ENCODE measurements around the gene ATAD5. TPM values are rescaled to one million over a fixed set of nuclear protein-coding genes. Genes with fewer than 3 reads are reported as not detected.

Gene ATAD5
- total RNA-seq, 1 experiment from 2014 or later: 26.0 TPM

DNA sequence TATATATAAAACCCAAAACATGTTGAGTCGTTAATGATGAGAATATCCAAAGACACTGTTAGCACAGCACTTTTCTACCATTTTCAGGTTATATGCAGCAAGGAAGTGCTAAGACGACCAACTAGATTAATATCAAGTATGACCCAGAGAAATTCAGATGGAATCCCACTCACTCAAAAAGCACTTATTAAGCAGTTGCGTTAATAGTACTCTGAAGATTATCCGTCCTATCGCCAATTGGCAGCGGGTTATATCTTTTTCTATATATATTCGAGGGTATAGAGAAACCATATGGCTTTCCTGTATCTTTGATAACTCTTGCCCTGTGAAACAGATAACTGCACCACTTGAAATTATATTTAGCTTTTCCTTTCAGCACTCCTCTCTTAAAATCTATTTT is 8.3 kb upstream of the ATAD5 start:
- ATAC-seq: no peak
- H3K4me1 Mint-ChIP-seq: peaks cover 28% of the 10 kb centered on the region
- ChIA-PET POLR2A (interaction anchor here (1.2 kb wide), 1 partner anchor 26 kb away, joined by 4 read pairs; no protein-coding TSS in a partner anchor), CTCF (interaction anchor here (2.4 kb wide), 1 partner anchor 346 kb away, joined by 9 read pairs; the partner anchor contains the start of gene GOSR1)
- H3K36me3 Mint-ChIP-seq: peaks cover 8% of the 10 kb centered on the region
- peaks cover 6% of the 10 kb centered on the region for H3K27me3 Mint-ChIP-seq (ENCODE audit: low read depth)
- H3K9me3 Mint-ChIP-seq: no peaks in the 10 kb centered on the region
- TF ChIP-seq ZSCAN18 (CRISPR knock-in tag; IDR thresholded peaks at IDR 0.05): no peak
- no peak for TF ChIP-seq PRRX2 (CRISPR knock-in tag; IDR thresholded peaks at IDR 0.05)
- TF ChIP-seq FOXJ3 (CRISPR knock-in tag; IDR thresholded peaks at IDR 0.05; ENCODE audit: borderline replicate concordance): no peak
- TF ChIP-seq PREB (CRISPR knock-in tag; IDR thresholded peaks at IDR 0.05; ENCODE audit: borderline replicate concordance): no peak
- no peak for TF ChIP-seq JUN (CRISPR knock-in tag; IDR thresholded peaks at IDR 0.05)
- no peak for TF ChIP-seq ZNF416 (CRISPR knock-in tag; IDR thresholded peaks at IDR 0.05)
- TF ChIP-seq, protein P1, sequence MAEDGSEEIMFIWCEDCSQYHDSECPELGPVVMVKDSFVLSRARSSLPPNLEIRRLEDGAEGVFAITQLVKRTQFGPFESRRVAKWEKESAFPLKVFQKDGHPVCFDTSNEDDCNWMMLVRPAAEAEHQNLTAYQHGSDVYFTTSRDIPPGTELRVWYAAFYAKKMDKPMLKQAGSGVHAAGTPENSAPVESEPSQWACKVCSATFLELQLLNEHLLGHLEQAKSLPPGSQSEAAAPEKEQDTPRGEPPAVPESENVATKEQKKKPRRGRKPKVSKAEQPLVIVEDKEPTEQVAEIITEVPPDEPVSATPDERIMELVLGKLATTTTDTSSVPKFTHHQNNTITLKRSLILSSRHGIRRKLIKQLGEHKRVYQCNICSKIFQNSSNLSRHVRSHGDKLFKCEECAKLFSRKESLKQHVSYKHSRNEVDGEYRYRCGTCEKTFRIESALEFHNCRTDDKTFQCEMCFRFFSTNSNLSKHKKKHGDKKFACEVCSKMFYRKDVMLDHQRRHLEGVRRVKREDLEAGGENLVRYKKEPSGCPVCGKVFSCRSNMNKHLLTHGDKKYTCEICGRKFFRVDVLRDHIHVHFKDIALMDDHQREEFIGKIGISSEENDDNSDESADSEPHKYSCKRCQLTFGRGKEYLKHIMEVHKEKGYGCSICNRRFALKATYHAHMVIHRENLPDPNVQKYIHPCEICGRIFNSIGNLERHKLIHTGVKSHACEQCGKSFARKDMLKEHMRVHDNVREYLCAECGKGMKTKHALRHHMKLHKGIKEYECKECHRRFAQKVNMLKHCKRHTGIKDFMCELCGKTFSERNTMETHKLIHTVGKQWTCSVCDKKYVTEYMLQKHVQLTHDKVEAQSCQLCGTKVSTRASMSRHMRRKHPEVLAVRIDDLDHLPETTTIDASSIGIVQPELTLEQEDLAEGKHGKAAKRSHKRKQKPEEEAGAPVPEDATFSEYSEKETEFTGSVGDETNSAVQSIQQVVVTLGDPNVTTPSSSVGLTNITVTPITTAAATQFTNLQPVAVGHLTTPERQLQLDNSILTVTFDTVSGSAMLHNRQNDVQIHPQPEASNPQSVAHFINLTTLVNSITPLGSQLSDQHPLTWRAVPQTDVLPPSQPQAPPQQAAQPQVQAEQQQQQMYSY (CRISPR knock-in tag; IDR thresholded peaks at IDR 0.05): no peak
- TF ChIP-seq, protein P2, sequence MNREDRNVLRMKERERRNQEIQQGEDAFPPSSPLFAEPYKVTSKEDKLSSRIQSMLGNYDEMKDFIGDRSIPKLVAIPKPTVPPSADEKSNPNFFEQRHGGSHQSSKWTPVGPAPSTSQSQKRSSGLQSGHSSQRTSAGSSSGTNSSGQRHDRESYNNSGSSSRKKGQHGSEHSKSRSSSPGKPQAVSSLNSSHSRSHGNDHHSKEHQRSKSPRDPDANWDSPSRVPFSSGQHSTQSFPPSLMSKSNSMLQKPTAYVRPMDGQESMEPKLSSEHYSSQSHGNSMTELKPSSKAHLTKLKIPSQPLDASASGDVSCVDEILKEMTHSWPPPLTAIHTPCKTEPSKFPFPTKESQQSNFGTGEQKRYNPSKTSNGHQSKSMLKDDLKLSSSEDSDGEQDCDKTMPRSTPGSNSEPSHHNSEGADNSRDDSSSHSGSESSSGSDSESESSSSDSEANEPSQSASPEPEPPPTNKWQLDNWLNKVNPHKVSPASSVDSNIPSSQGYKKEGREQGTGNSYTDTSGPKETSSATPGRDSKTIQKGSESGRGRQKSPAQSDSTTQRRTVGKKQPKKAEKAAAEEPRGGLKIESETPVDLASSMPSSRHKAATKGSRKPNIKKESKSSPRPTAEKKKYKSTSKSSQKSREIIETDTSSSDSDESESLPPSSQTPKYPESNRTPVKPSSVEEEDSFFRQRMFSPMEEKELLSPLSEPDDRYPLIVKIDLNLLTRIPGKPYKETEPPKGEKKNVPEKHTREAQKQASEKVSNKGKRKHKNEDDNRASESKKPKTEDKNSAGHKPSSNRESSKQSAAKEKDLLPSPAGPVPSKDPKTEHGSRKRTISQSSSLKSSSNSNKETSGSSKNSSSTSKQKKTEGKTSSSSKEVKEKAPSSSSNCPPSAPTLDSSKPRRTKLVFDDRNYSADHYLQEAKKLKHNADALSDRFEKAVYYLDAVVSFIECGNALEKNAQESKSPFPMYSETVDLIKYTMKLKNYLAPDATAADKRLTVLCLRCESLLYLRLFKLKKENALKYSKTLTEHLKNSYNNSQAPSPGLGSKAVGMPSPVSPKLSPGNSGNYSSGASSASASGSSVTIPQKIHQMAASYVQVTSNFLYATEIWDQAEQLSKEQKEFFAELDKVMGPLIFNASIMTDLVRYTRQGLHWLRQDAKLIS (CRISPR knock-in tag; IDR thresholded peaks at IDR 0.05; ENCODE audit: borderline replicate concordance): no peak
- TF ChIP-seq, protein P3, sequence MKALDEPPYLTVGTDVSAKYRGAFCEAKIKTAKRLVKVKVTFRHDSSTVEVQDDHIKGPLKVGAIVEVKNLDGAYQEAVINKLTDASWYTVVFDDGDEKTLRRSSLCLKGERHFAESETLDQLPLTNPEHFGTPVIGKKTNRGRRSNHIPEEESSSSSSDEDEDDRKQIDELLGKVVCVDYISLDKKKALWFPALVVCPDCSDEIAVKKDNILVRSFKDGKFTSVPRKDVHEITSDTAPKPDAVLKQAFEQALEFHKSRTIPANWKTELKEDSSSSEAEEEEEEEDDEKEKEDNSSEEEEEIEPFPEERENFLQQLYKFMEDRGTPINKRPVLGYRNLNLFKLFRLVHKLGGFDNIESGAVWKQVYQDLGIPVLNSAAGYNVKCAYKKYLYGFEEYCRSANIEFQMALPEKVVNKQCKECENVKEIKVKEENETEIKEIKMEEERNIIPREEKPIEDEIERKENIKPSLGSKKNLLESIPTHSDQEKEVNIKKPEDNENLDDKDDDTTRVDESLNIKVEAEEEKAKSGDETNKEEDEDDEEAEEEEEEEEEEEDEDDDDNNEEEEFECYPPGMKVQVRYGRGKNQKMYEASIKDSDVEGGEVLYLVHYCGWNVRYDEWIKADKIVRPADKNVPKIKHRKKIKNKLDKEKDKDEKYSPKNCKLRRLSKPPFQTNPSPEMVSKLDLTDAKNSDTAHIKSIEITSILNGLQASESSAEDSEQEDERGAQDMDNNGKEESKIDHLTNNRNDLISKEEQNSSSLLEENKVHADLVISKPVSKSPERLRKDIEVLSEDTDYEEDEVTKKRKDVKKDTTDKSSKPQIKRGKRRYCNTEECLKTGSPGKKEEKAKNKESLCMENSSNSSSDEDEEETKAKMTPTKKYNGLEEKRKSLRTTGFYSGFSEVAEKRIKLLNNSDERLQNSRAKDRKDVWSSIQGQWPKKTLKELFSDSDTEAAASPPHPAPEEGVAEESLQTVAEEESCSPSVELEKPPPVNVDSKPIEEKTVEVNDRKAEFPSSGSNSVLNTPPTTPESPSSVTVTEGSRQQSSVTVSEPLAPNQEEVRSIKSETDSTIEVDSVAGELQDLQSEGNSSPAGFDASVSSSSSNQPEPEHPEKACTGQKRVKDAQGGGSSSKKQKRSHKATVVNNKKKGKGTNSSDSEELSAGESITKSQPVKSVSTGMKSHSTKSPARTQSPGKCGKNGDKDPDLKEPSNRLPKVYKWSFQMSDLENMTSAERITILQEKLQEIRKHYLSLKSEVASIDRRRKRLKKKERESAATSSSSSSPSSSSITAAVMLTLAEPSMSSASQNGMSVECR (CRISPR knock-in tag; IDR thresholded peaks at IDR 0.05; ENCODE audit: borderline replicate concordance): no peak
- TF ChIP-seq CREM (CRISPR knock-in tag; IDR thresholded peaks at IDR 0.05): no peak
- TF ChIP-seq, protein P4, sequence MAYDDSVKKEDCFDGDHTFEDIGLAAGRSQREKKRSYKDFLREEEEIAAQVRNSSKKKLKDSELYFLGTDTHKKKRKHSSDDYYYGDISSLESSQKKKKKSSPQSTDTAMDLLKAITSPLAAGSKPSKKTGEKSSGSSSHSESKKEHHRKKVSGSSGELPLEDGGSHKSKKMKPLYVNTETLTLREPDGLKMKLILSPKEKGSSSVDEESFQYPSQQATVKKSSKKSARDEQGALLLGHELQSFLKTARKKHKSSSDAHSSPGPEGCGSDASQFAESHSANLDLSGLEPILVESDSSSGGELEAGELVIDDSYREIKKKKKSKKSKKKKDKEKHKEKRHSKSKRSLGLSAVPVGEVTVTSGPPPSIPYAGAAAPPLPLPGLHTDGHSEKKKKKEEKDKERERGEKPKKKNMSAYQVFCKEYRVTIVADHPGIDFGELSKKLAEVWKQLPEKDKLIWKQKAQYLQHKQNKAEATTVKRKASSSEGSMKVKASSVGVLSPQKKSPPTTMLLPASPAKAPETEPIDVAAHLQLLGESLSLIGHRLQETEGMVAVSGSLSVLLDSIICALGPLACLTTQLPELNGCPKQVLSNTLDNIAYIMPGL (CRISPR knock-in tag; IDR thresholded peaks at IDR 0.05): no peak
- TF ChIP-seq ZMAT4 (CRISPR knock-in tag; IDR thresholded peaks at IDR 0.05): no peak
- TF ChIP-seq NR1H2 (CRISPR knock-in tag; IDR thresholded peaks at IDR 0.05): no peak
- TF ChIP-seq TEAD4 (CRISPR knock-in tag; IDR thresholded peaks at IDR 0.05): no peak
- peak overlapping the region; percentile 93 for H3K4me3 Mint-ChIP-seq
- H3K27ac Mint-ChIP-seq: peak overlapping the region; percentile 97
- DNase-seq (ENCODE audit: low spot score): no peak
